Liver (tissue), 9 donors: Measurements from ENCODE around the gene NDUFA9. TPM values are rescaled to one million over a fixed set of nuclear protein-coding genes. Genes with fewer than 3 reads are reported as not detected.

Experiments
- DNase-seq: peaks from one replicate; pipeline ENCODE4 v3.0.0-alpha.2; 2017; ENCODE audit warnings: low spot score
- H3K27ac ChIP-seq, 2 donors: one replicate each; pipeline ENCODE4 v1.7.0; 2013; ENCODE audit warnings: inconsistent platforms in 2 of 2, low read length in 2 of 2, control low read depth in 1 of 2, low read depth in 1 of 2, mild to moderate bottlenecking in 1 of 2
- H3K27me3 ChIP-seq, 4 donors: one replicate each; pipeline versions ENCODE4 v1.6.1 to v1.7.0; 2013; ENCODE audit warnings: low read length in 3 of 4, inconsistent platforms in 1 of 4, mild to moderate bottlenecking in 1 of 4, moderate library complexity in 1 of 4; ENCODE audit not compliant: control insufficient read depth in 4 of 4, insufficient read depth in 4 of 4
- H3K36me3 ChIP-seq, 4 donors: one replicate each; pipeline versions ENCODE4 v1.6.1 to v1.7.0; 2013; ENCODE audit warnings: low read length in 3 of 4, mild to moderate bottlenecking in 3 of 4, low read depth in 1 of 4, moderate library complexity in 1 of 4; ENCODE audit not compliant: control insufficient read depth in 4 of 4, insufficient read depth in 3 of 4
- H3K4me1 ChIP-seq, 4 donors: one replicate each; pipeline versions ENCODE4 v1.6.1 to v1.7.0; 2013; ENCODE audit warnings: low read length in 3 of 4, mild to moderate bottlenecking in 3 of 4, moderate library complexity in 1 of 4; ENCODE audit not compliant: control insufficient read depth in 4 of 4, insufficient read depth in 4 of 4
- H3K4me3 ChIP-seq, 3 donors: one replicate each; pipeline versions ENCODE4 v1.6.1 to v1.7.0; 2013; ENCODE audit warnings: low read length in 3 of 3, control low read depth in 1 of 3, low read depth in 1 of 3, mild to moderate bottlenecking in 1 of 3
- H3K9ac ChIP-seq, 2 donors: one replicate each; pipeline ENCODE4 v1.7.0; 2013; ENCODE audit warnings: low read length in 2 of 2, mild to moderate bottlenecking in 2 of 2, moderate library complexity in 2 of 2, control low read depth in 1 of 2, low read depth in 1 of 2
- H3K9me3 ChIP-seq, 4 donors: one replicate each; pipeline versions ENCODE4 v1.6.1 to v1.7.0; 2013; ENCODE audit warnings: low read length in 3 of 4; ENCODE audit not compliant: control insufficient read depth in 4 of 4
- ATF3 ChIP-seq: IDR thresholded peaks from 2 replicates; pipeline ENCODE4 v1.6.1; 2016; ENCODE audit warnings: antibody characterized with exemption
- CTCF ChIP-seq: fragments of 150-350 bp; IDR thresholded peaks from 2 replicates; pipeline ENCODE4 v1.5.1; 2017; ENCODE audit warnings: improper control_type of control experiment, low read depth, low read length; ENCODE audit not compliant: missing input control
- EGR1 ChIP-seq, 2 donors: IDR thresholded peaks; 2 replicates each; pipeline ENCODE4 v1.6.1; 2016 to 2018; ENCODE audit warnings: antibody characterized with exemption in 2 of 2, low read depth in 2 of 2
- FOXA1 ChIP-seq: IDR thresholded peaks from 2 replicates; pipeline ENCODE4 v1.6.1; 2016; ENCODE audit warnings: antibody characterized with exemption
- FOXA2 ChIP-seq: IDR thresholded peaks from 2 replicates; pipeline ENCODE4 v1.6.1; 2016; ENCODE audit warnings: antibody characterized with exemption
- GABPA ChIP-seq, 2 donors: IDR thresholded peaks in 1 of 2; conservative IDR thresholded peaks in 1 of 2; 2 replicates each; pipeline ENCODE4 v1.6.1; 2016; ENCODE audit warnings: antibody characterized with exemption in 2 of 2, mild to moderate bottlenecking in 1 of 2, moderate library complexity in 1 of 2
- HNF4A ChIP-seq, 2 donors: conservative IDR thresholded peaks; 2 replicates each; pipeline ENCODE4 v1.6.1; 2016; ENCODE audit warnings: antibody characterized with exemption in 2 of 2, mild to moderate bottlenecking in 2 of 2
- HNF4G ChIP-seq: IDR thresholded peaks from 2 replicates; pipeline ENCODE4 v1.6.1; 2016; ENCODE audit warnings: antibody characterized with exemption
- JUND ChIP-seq, 2 donors: IDR thresholded peaks; 2 replicates each; pipeline ENCODE4 v1.6.1; 2016; ENCODE audit warnings: antibody characterized with exemption in 2 of 2
- NR2F2 ChIP-seq: IDR thresholded peaks from 2 replicates; pipeline ENCODE4 v1.6.1; 2016; ENCODE audit warnings: antibody characterized with exemption
- RAD21 ChIP-seq, 2 donors: IDR thresholded peaks; 2 replicates each; pipeline ENCODE4 v1.6.1; 2016; ENCODE audit warnings: antibody characterized with exemption in 2 of 2, mild to moderate bottlenecking in 2 of 2
- REST ChIP-seq: IDR thresholded peaks from 2 replicates; pipeline ENCODE4 v1.6.1; 2016; ENCODE audit warnings: antibody characterized with exemption, mild to moderate bottlenecking
- RXRA ChIP-seq, 2 donors: IDR thresholded peaks; 2 replicates each; pipeline ENCODE4 v1.6.1; 2017 to 2018; ENCODE audit warnings: antibody characterized with exemption in 2 of 2, mild to moderate bottlenecking in 1 of 2
- SP1 ChIP-seq: IDR thresholded peaks from 2 replicates; pipeline ENCODE4 v1.6.1; 2018; ENCODE audit warnings: antibody characterized with exemption, mild to moderate bottlenecking
- TAF1 ChIP-seq: conservative IDR thresholded peaks from 2 replicates; pipeline ENCODE4 v1.6.1; 2016; ENCODE audit warnings: antibody characterized with exemption, mild to moderate bottlenecking
- YY1 ChIP-seq: IDR thresholded peaks from 2 replicates; pipeline ENCODE4 v1.6.1; 2016; ENCODE audit warnings: antibody characterized with exemption, mild to moderate bottlenecking
- WGBS: extraction: QIAGEN DNeasy Blood & Tissue Kit; methylation state at CpG from one replicate; pipeline ENCODE4 v1.1.7; 2013; 5-methylcytosine and 5-hydroxymethylcytosine counted together
- polyA plus RNA-seq, 2 donors: library from polyadenylated mRNA; stranded (reverse) in 1 of 2; unstranded in 1 of 2; fragments of 200-250 nt in 1 of 2; fragments of >200 nt in 1 of 2; fragmentation: Nextera tagmentation in 1 of 2; extraction: Ambion mirVana in 1 of 2; gene quantifications; one replicate each; pipeline versions ENCODE4 v1.2.1 to v1.2.3, GENCODE V29; 2013 to 2015
- total RNA-seq, 2 donors: library from RNA; depleted of rRNA; stranded (reverse); fragments of >200 nt; gene quantifications; one replicate each; pipeline ENCODE4 v1.2.3, GENCODE V29; 2014
- TF ChIP-seq, protein P1 (sequence below): IDR thresholded peaks from 2 replicates; pipeline ENCODE4 v1.6.1; 2016; ENCODE audit warnings: antibody characterized with exemption
- TF ChIP-seq, protein P2 (sequence below): IDR thresholded peaks from 2 replicates; pipeline ENCODE4 v1.6.1; 2016; ENCODE audit warnings: antibody characterized with exemption
- donor health status: healthy.
- donor health status: healthy.
- donor health status: healthy.
- donor health status: healthy.
- donor health status: healthy.

NDUFA9 gene
- total and polyA plus RNA-seq, 4 donors = 21.4 to 132 (median 56.6) TPM

DNA sequence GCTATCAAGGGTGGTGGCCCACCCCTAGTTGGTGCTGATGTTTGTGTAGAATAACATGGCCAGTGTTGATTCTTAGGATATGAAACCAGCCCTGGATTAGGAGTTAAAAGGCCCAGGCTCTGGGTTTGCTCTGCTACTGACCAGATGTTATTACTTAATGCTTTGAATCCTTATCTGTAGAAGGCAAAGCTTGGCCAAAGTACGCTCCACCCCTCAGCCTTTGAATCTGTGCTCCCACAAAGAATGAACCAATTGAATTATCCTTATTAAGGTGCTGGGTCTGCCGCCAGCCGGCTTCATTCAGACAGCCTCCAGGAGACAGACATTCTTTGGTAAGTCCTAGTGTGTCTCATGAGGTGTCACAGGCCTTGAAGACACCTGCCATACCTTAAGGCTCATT lies 41.9 kb upstream of the NDUFA9 start:
- H3K9ac ChIP-seq = no peak overlapping the region
- no peak for TF ChIP-seq SP1
- no peak for TF ChIP-seq CTCF
- TF ChIP-seq, protein P1, sequence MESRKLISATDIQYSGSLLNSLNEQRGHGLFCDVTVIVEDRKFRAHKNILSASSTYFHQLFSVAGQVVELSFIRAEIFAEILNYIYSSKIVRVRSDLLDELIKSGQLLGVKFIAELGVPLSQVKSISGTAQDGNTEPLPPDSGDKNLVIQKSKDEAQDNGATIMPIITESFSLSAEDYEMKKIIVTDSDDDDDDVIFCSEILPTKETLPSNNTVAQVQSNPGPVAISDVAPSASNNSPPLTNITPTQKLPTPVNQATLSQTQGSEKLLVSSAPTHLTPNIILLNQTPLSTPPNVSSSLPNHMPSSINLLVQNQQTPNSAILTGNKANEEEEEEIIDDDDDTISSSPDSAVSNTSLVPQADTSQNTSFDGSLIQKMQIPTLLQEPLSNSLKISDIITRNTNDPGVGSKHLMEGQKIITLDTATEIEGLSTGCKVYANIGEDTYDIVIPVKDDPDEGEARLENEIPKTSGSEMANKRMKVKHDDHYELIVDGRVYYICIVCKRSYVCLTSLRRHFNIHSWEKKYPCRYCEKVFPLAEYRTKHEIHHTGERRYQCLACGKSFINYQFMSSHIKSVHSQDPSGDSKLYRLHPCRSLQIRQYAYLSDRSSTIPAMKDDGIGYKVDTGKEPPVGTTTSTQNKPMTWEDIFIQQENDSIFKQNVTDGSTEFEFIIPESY = no peak
- no peak for TF ChIP-seq ATF3
- TF ChIP-seq HNF4G = no peak
- no peak for TF ChIP-seq FOXA1
- TF ChIP-seq FOXA2 = no peak
- no peak for TF ChIP-seq RAD21 (IDR thresholded peaks at IDR 0.05)
- TF ChIP-seq EGR1 (IDR thresholded peaks at IDR 0.05; ENCODE audit: low read depth in 2 of 2) = no peak
- TF ChIP-seq GABPA (IDR thresholded peaks at IDR 0.05 in 1 of 2, conservative IDR thresholded peaks at IDR 0.05 in 1 of 2) = no peak
- TF ChIP-seq NR2F2 = no peak
- TF ChIP-seq, protein P2, sequence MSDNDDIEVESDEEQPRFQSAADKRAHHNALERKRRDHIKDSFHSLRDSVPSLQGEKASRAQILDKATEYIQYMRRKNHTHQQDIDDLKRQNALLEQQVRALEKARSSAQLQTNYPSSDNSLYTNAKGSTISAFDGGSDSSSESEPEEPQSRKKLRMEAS = no peak
- TF ChIP-seq JUND (IDR thresholded peaks at IDR 0.05) = no peak
- no peak for TF ChIP-seq REST
- no peak for TF ChIP-seq YY1
- TF ChIP-seq RXRA (IDR thresholded peaks at IDR 0.05) = no peak
- peaks cover 3 to 16% (median 12%) of the 10 kb centered on the region in 4 donors for H3K36me3 ChIP-seq
- H3K4me1 ChIP-seq = no peaks in the 10 kb centered on the region
- H3K27ac ChIP-seq = no peak overlapping the region
- no peaks in the 10 kb centered on the region for H3K27me3 ChIP-seq
- H3K9me3 ChIP-seq = no peaks in the 10 kb centered on the region
- WGBS = 94% methylated on average over 3 of the region's 3 CpGs
- DNase-seq = no peak
- no peak overlapping the region for H3K4me3 ChIP-seq

- H3K27me3 ChIP-seq = no peaks in the 10 kb centered on the region
- H3K4me3 ChIP-seq = no peak overlapping the region
- H3K27ac ChIP-seq = no peak overlapping the region
- H3K9me3 ChIP-seq = no peaks in the 10 kb centered on the region
- H3K9ac ChIP-seq = no peak overlapping the region
- peaks cover 6 to 33% (median 23%) of the 10 kb centered on the region in 4 donors for H3K36me3 ChIP-seq
- no peak for DNase-seq
- no peaks in the 10 kb centered on the region for H3K4me1 ChIP-seq
- WGBS = 91% methylated on average over 9 of the region's 9 CpGs
- TF ChIP-seq EGR1 (IDR thresholded peaks at IDR 0.05; ENCODE audit: low read depth in 2 of 2) (no peak), NR2F2 (no peak), GABPA (IDR thresholded peaks at IDR 0.05 in 1 of 2, conservative IDR thresholded peaks at IDR 0.05 in 1 of 2) (no peak), RAD21 (IDR thresholded peaks at IDR 0.05) (no peak), SP1 (no peak), FOXA1 (no peak), CTCF (no peak), ATF3 (no peak), HNF4G (no peak), HNF4A (conservative IDR thresholded peaks at IDR 0.05) (no peak), TAF1 (no peak), FOXA2 (no peak), JUND (IDR thresholded peaks at IDR 0.05) (no peak)
- TF ChIP-seq, protein P2 = no peak
- TF ChIP-seq, protein P1 = no peak
These were observed 39.8 kb upstream of the NDUFA9 start for GRCh38 chr12:4609071-4609470.
